NB4 (cell line): ENCODE data around the gene IFI6.
"Not testable (repeated sequence)": the region's sequence is repeated elsewhere in the genome, so short reads cannot be mapped to it uniquely, and the experiment has no call there.

Experiments used
- MAX ChIP-seq: IDR thresholded peaks from 2 replicates; pipeline ENCODE4 v1.6.1; 2011; ENCODE audit warnings: low read depth, low read length
- POLR2A ChIP-seq: IDR thresholded peaks from 2 replicates; pipeline ENCODE4 v1.6.1; 2011; ENCODE audit warnings: mild to moderate bottlenecking; ENCODE audit not compliant: insufficient read length; ENCODE audit errors: extremely low read depth

GRCh38 chr1:27696835-27697234 is 24.8 kb upstream of the IFI6 start:
- not testable (repeated sequence) for TF ChIP-seq POLR2A, MAX
